Gastroesophageal sphincter (tissue), 4 donors: Measurements from ENCODE around the gene IL4. TPM values are rescaled to one million over a fixed set of nuclear protein-coding genes. Genes with fewer than 3 reads are reported as not detected.

Source experiments
- ATAC-seq: fragments of 150-250 bp; one replicate; pipeline ENCODE4 v1.9.1; 2016; ENCODE audit warnings: mild to moderate bottlenecking, moderate library complexity
- H3K27ac ChIP-seq, 4 donors: fragments of 200-600 bp; sonication (generic) in 3 of 4; 1 replicate in 3 of 4; 2 replicates in 1 of 4; pipeline ENCODE4 v1.5.1; 2016 to 2019
- H3K27me3 ChIP-seq: fragments of 200-600 bp; sonication (generic); one replicate; pipeline ENCODE4 v1.5.1; 2019
- H3K36me3 ChIP-seq, 2 donors: fragments of 200-600 bp; sonication (generic); one replicate each; pipeline ENCODE4 v1.5.1; 2019; ENCODE audit warnings: control low read depth in 1 of 2
- H3K4me1 ChIP-seq, 3 donors: fragments of 200-600 bp; sonication (generic); 1 replicate in 2 of 3; 2 replicates in 1 of 3; pipeline ENCODE4 v1.5.1; 2016 to 2019; ENCODE audit warnings: control low read depth in 2 of 3
- H3K4me3 ChIP-seq, 2 donors: fragments of 200-600 bp; sonication (generic); one replicate each; pipeline ENCODE4 v1.5.1; 2019; ENCODE audit warnings: mild to moderate bottlenecking in 1 of 2, moderate library complexity in 1 of 2
- H3K9me3 ChIP-seq, 3 donors: fragments of 200-600 bp; sonication (generic); one replicate each; pipeline ENCODE4 v1.5.1; 2017 to 2019; ENCODE audit warnings: control low read depth in 2 of 3
- CTCF ChIP-seq, 4 experiments: fragments of 200-600 bp in 2 of 4; fragments of 450-650 bp in 2 of 4; sonication (generic) in 1 of 4; IDR thresholded peaks; one replicate each; pipeline ENCODE4 v1.5.1; 2017 to 2019; ENCODE audit warnings: antibody characterized with exemption in 4 of 4, mild to moderate bottlenecking in 2 of 4, moderate library complexity in 2 of 4
- EP300 ChIP-seq: sonication (generic); formaldehyde crosslinking; IDR thresholded peaks from one replicate; pipeline ENCODE4 v1.6.1; 2017; ENCODE audit warnings: antibody characterized with exemption, mild to moderate bottlenecking
- POLR2A ChIP-seq, 2 donors: fragments of 450-650 bp; IDR thresholded peaks; one replicate each; pipeline ENCODE4 v1.6.1; 2017; ENCODE audit warnings: antibody characterized with exemption in 2 of 2, mild to moderate bottlenecking in 2 of 2, moderate library complexity in 1 of 2
- POLR2AphosphoS5 ChIP-seq: sonication (generic); formaldehyde crosslinking; IDR thresholded peaks from one replicate; pipeline ENCODE4 v1.6.1; 2017; ENCODE audit warnings: antibody characterized with exemption
- WGBS, 2 donors: methylation state at CpG; one replicate each; pipeline ENCODE4 v1.1.5; 2018; ENCODE audit warnings: low coverage in 1 of 2; 5-methylcytosine and 5-hydroxymethylcytosine counted together
- total RNA-seq, 4 donors: library from RNA; depleted of rRNA; stranded (reverse); fragments of >200 nt; gene quantifications; one replicate each; pipeline ENCODE4 v1.1.0, GENCODE V29; 2016

The IL4 gene
- total RNA-seq, 4 donors from 2014 or later = not detected

- Histone ChIP-seq H3K4me1 (no peaks in the 10 kb centered on the region), H3K27me3 (no peaks in the 10 kb centered on the region), H3K4me3 (no peak overlapping the region), H3K27ac (no peak overlapping the region), H3K36me3 (peaks cover 0 to 24% of the 10 kb centered on the region in 2 donors), H3K9me3 (no peaks in the 10 kb centered on the region)
- ATAC-seq = no peak
- 89 to 98% methylated on average over 2 of the region's 2 CpGs for WGBS, 2 donors
- TF ChIP-seq POLR2A (IDR thresholded peaks at IDR 0.05) (no peak), EP300 (no peak), POLR2AphosphoS5 (no peak), CTCF (IDR thresholded peaks at IDR 0.05) (no peak)
Measured at GRCh38 chr5:132725745-132726144, 52.0 kb downstream of the IL4 start.

- Histone ChIP-seq H3K27me3 (no peaks in the 10 kb centered on the region), H3K4me3 (no peak overlapping the region), H3K36me3 (peaks cover 0 to 30% of the 10 kb centered on the region in 2 donors), H3K4me1 (no peaks in the 10 kb centered on the region), H3K27ac (no peak overlapping the region), H3K9me3 (no peaks in the 10 kb centered on the region)
- TF ChIP-seq POLR2AphosphoS5 (no peak), EP300 (no peak), CTCF (IDR thresholded peaks at IDR 0.05) (no peak), POLR2A (IDR thresholded peaks at IDR 0.05) (no peak)
- 95 to 100% methylated on average over 1 to 10 of the region's 10 CpGs for WGBS, 2 donors
- no peak for ATAC-seq
Measured at GRCh38 chr5:132729896-132730295, 56.1 kb downstream of the IL4 start.

Other genes starting within 250 kb of the IL4 start
- 10 to 100 TPM; 10.9 to 74.3 (median 19.4) TPM for gene IRF1, start 183.2 kb upstream of the IL4 start, total RNA-seq
- gene IL5, start 130.5 kb upstream of the IL4 start, total RNA-seq = not detected
- gene RAD50, start 117.0 kb upstream of the IL4 start, total RNA-seq = 10 to 100 TPM; 31.1 to 53.7 (median 35.0) TPM
- not detected for gene IL13, start 15.8 kb upstream of the IL4 start, total RNA-seq
- 10 to 100 TPM in 1 of 4 donors, 1 to 10 TPM in 3; 5.9 to 12.5 (median 7.7) TPM for gene KIF3A, start 63.6 kb downstream of the IL4 start, total RNA-seq
- gene CCNI2, start 73.4 kb downstream of the IL4 start, total RNA-seq = not detected
- 10 to 100 TPM; 31.6 to 46.4 (median 34.9) TPM for gene SEPTIN8, start 103.2 kb downstream of the IL4 start, total RNA-seq
- under 1 TPM in 2 of 4 donors, not detected in 2; 0.27 to 0.87 TPM for gene SOWAHA, start 139.3 kb downstream of the IL4 start, total RNA-seq
- gene SHROOM1, start 156.7 kb downstream of the IL4 start, total RNA-seq = 10 to 100 TPM in 1 of 4 donors, 1 to 10 TPM in 3; 5.8 to 10.3 (median 6.5) TPM
- gene GDF9, start 192.5 kb downstream of the IL4 start, total RNA-seq = under 1 TPM in 3 of 4 donors, not detected in 1; 0.23 to 0.37 (median 0.31) TPM
- gene UQCRQ, start 192.7 kb downstream of the IL4 start, total RNA-seq = 100 to 1,000 TPM; 106 to 169 (median 128) TPM
- gene LEAP2, start 199.7 kb downstream of the IL4 start, total RNA-seq = 1 to 10 TPM in 2 of 4 donors, under 1 TPM in 2; 0.12 to 1.9 (median 0.74) TPM